Fibroblast of lung (primary cell): Measurements from ENCODE around the gene PLCB2. TPM values are rescaled to one million over a fixed set of nuclear protein-coding genes. Genes with fewer than 3 reads are reported as not detected.

Experiments used
- DNase-seq, 2 donors: peaks; one replicate each; pipeline versions ENCODE4 v3.0.0 to v3.0.0-alpha.2; 2010; ENCODE audit warnings: low read depth in 2 of 2
- H2AFZ ChIP-seq: 2 replicates; pipeline ENCODE4 v1.5.1; 2012; ENCODE audit warnings: low read length, control low read depth, inconsistent platforms
- H3K27ac ChIP-seq: 2 replicates; pipeline ENCODE4 v1.5.1; 2011; ENCODE audit warnings: low read length, control low read depth; ENCODE audit not compliant: insufficient read depth
- H3K27me3 ChIP-seq: 2 replicates; pipeline ENCODE4 v1.5.1; 2011; ENCODE audit warnings: mild to moderate bottlenecking, low read length; ENCODE audit not compliant: control insufficient read depth, insufficient read depth
- H3K36me3 ChIP-seq: 2 replicates; pipeline ENCODE4 v1.5.1; 2011; ENCODE audit warnings: low read length; ENCODE audit not compliant: control insufficient read depth, insufficient read depth
- H3K4me1 ChIP-seq: 2 replicates; pipeline ENCODE4 v1.5.1; 2011; ENCODE audit warnings: low read length; ENCODE audit not compliant: control insufficient read depth, insufficient read depth; ENCODE audit errors: extremely low read depth
- H3K4me2 ChIP-seq: 2 replicates; pipeline ENCODE4 v1.5.1; 2011; ENCODE audit warnings: low read length, control low read depth; ENCODE audit not compliant: insufficient read depth; ENCODE audit errors: extremely low read depth
- H3K4me3 ChIP-seq, 4 experiments: fragments of 200-600 bp in 1 of 4; sonication (generic) in 1 of 4; replicated peaks in 1 of 4; 2 replicates each; pipeline ENCODE4 v1.5.1; 2011 to 2016; ENCODE audit warnings: low read length in 4 of 4, low read depth in 3 of 4, mild to moderate bottlenecking in 3 of 4, control low read depth in 2 of 4, inconsistent platforms in 1 of 4, mixed read lengths in 1 of 4; ENCODE audit not compliant: insufficient read depth in 1 of 4; ENCODE audit errors: control extremely low read depth in 1 of 4
- H3K79me2 ChIP-seq: 2 replicates; pipeline ENCODE4 v1.5.1; 2012; ENCODE audit warnings: mild to moderate bottlenecking, low read length, inconsistent platforms; ENCODE audit not compliant: control insufficient read depth, insufficient read depth
- H3K9ac ChIP-seq: 2 replicates; pipeline ENCODE4 v1.5.1; 2011; ENCODE audit warnings: mild to moderate bottlenecking, low read length, control low read depth; ENCODE audit not compliant: insufficient read depth
- H3K9me3 ChIP-seq: 2 replicates; pipeline ENCODE4 v1.5.1; 2012; ENCODE audit warnings: low read depth, low read length; ENCODE audit not compliant: control insufficient read depth, insufficient read depth
- H4K20me1 ChIP-seq: 2 replicates; pipeline ENCODE4 v1.5.1; 2011; ENCODE audit warnings: low read length; ENCODE audit not compliant: control insufficient read depth, insufficient read depth; ENCODE audit errors: extremely low read depth
- CTCF ChIP-seq, 2 donors: IDR thresholded peaks in 1 of 2; conservative IDR thresholded peaks in 1 of 2; 1 replicate in 1 of 2; 2 replicates in 1 of 2; pipeline ENCODE4 v1.5.1; 2011 to 2012; ENCODE audit warnings: low read length in 2 of 2, control low read depth in 1 of 2, inconsistent platforms in 1 of 2, low read depth in 1 of 2, mild to moderate bottlenecking in 1 of 2
- EZH2 ChIP-seq: IDR thresholded peaks from 2 replicates; pipeline ENCODE4 v1.5.1; 2012; ENCODE audit warnings: low read length, control low read depth, mild to moderate bottlenecking; ENCODE audit errors: missing control alignments
- polyA plus RNA-seq, 2 donors: library from polyadenylated mRNA; depleted of rRNA in 1 of 2; stranded (reverse) in 1 of 2; unstranded in 1 of 2; fragments of >200 nt; gene quantifications; 2 replicates each; pipeline ENCODE4 v1.2.1, GENCODE V29; 2011 to 2012; ENCODE audit warnings: missing spikeins in 1 of 2
- total RNA-seq: library from RNA; depleted of rRNA; stranded (reverse); fragments of >200 nt; gene quantifications from 2 replicates; pipeline ENCODE4 v1.2.1, GENCODE V29; 2014

Gene PLCB2
- total and polyA plus RNA-seq, 2 donors (not counting 1 experiment from before 2014, with no cell fraction given) = under 0.01 to 0.40 TPM

- Histone ChIP-seq H3K4me2 (no peak overlapping the region), H3K27me3 (peaks cover 23% of the 10 kb centered on the region), H3K9ac (no peak overlapping the region), H4K20me1 (no peaks in the 10 kb centered on the region), H3K79me2 (no peaks in the 10 kb centered on the region), H3K36me3 (no peaks in the 10 kb centered on the region), H3K4me1 (no peaks in the 10 kb centered on the region), H3K27ac (no peak overlapping the region), H3K9me3 (no peaks in the 10 kb centered on the region), H2AFZ (no peak overlapping the region), H3K4me3 (no peak overlapping the region)
- TF ChIP-seq EZH2 = no peak
- TF ChIP-seq CTCF (conservative IDR thresholded peaks at IDR 0.05 in 1 of 2, IDR thresholded peaks at IDR 0.05 in 1 of 2; ENCODE audit: low read depth in 1 of 2, low read length in 2 of 2) = no peak
- no peak for DNase-seq
These were observed 18.5 kb downstream of the PLCB2 start for GRCh38 chr15:40289140-40289775.

- H3K4me2 ChIP-seq = no peak overlapping the region
- H3K4me1 ChIP-seq = no peaks in the 10 kb centered on the region
- no peak for DNase-seq
- no peaks in the 10 kb centered on the region for H4K20me1 ChIP-seq
- H3K9ac ChIP-seq = no peak overlapping the region
- no peak overlapping the region for H3K4me3 ChIP-seq
- H3K36me3 ChIP-seq = no peaks in the 10 kb centered on the region
- no peaks in the 10 kb centered on the region for H3K9me3 ChIP-seq
- no peak overlapping the region for H3K27ac ChIP-seq
- H3K79me2 ChIP-seq = no peaks in the 10 kb centered on the region
- H2AFZ ChIP-seq = no peak overlapping the region
- TF ChIP-seq EZH2 = no peak
- no peak for TF ChIP-seq CTCF (conservative IDR thresholded peaks at IDR 0.05 in 1 of 2, IDR thresholded peaks at IDR 0.05 in 1 of 2; ENCODE audit: low read depth in 1 of 2, low read length in 2 of 2)
- peaks cover 31% of the 10 kb centered on the region for H3K27me3 ChIP-seq
These were observed 19.8 kb downstream of the PLCB2 start for GRCh38 chr15:40287968-40288367.

GRCh38 chr15:40287505-40287904, 20.2 kb downstream of the PLCB2 start:
- H3K9ac ChIP-seq = no peak overlapping the region
- H3K79me2 ChIP-seq = no peaks in the 10 kb centered on the region
- H4K20me1 ChIP-seq = no peaks in the 10 kb centered on the region
- no peak overlapping the region for H3K4me2 ChIP-seq
- H3K27ac ChIP-seq = no peak overlapping the region
- DNase-seq = no peak
- peaks cover 31% of the 10 kb centered on the region for H3K27me3 ChIP-seq
- TF ChIP-seq EZH2 (no peak), CTCF (conservative IDR thresholded peaks at IDR 0.05 in 1 of 2, IDR thresholded peaks at IDR 0.05 in 1 of 2; ENCODE audit: low read depth in 1 of 2, low read length in 2 of 2) (no peak)
- no peak overlapping the region for H2AFZ ChIP-seq
- H3K4me1 ChIP-seq = no peaks in the 10 kb centered on the region
- H3K36me3 ChIP-seq = no peaks in the 10 kb centered on the region
- H3K4me3 ChIP-seq = no peak overlapping the region
- H3K9me3 ChIP-seq = no peaks in the 10 kb centered on the region
